HG03571 (cell line): Measurements from ENCODE around the gene ECE2.

Experiments
- ATAC-seq: cut with Tn5 transposase; IDR thresholded peaks from one replicate; pipeline ENCODE4 v1.9.1; 2021; ENCODE audit not compliant: unreplicated experiment

Gene ECE2

GRCh38 chr3:184308744-184309143, 32.9 kb downstream of the ECE2 start:
- ATAC-seq = no peak

DNA sequence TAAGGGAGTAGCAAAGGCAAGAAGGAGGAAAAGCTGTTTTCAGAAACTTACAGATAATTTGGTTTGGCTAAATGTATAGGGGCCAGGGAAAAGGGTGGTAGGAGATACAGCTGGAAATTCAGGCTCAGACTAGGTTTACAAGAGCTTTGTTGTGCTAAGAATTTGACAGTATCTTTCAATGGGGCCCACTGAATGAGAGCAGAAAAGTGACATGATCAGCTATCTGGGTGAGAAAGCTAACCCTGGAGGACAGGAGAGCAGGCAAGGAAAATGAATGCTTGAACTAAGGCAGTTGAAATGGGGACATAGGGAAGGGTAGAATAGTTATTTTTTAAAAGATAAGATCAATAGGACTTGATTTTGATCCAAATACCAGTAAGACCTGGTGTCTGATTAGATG, 35.8 kb downstream of the ECE2 start:
- no peak for ATAC-seq

- peak; percentile 77 for ATAC-seq
Observed at GRCh38 chr3:184314363-184314699, 38.5 kb downstream of the ECE2 start, which contains the start of gene EIF4G1. EIF4G1 (plus strand) TSS chr3:184314606; CDS start chr3:184315797, 1,191 bp downstream.

DNA sequence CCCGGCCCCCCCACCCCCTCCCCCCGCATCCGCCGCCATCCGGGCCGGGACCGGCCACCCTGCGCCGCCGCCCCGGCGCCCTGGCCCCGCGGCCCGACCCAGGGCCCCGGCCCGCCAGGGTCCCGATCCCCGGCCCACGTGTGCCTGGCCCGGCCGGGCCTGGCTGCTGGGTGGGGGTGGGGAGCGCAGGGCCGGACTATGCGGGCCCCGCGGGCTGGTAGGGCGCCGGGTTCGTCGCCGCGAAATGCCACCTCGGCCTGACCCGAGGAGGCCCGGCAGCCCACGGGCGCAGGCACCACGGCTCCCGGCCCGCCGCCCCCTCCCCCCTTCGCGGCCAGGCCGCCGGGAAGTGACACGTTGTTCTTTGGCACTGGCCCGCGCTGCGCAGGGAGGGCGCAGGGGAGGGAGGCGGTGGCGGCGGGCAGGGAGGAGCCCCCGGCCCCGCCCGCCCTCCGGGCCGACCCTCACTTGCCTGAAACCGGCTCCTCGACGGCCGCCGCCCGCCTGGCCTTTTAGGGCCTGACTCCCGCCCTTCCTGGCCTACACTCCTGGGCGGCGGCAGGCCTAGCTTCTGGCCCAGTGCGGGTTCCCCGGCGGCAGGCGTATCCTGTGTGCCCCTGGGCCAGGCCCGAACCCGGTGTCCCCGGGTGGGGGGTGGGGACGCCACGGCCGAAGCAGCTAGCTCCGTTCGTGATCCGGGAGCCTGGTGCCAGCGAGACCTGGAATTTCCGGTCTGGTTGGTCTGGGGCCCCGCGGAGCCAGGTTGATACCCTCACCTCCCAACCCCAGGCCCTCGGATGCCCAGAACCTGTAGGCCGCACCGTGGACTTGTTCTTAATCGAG, 39.1 kb downstream of the ECE2 start:
- ATAC-seq = peak; percentile 26

- ATAC-seq = no peak
Observed at GRCh38 chr3:184315543-184315867, 39.7 kb downstream of the ECE2 start.

- ATAC-seq = no peak
Observed at GRCh38 chr3:184315871-184316661, 40.2 kb downstream of the ECE2 start.

- no peak for ATAC-seq
Observed at GRCh38 chr3:184316792-184317191, 41.0 kb downstream of the ECE2 start.

DNA sequence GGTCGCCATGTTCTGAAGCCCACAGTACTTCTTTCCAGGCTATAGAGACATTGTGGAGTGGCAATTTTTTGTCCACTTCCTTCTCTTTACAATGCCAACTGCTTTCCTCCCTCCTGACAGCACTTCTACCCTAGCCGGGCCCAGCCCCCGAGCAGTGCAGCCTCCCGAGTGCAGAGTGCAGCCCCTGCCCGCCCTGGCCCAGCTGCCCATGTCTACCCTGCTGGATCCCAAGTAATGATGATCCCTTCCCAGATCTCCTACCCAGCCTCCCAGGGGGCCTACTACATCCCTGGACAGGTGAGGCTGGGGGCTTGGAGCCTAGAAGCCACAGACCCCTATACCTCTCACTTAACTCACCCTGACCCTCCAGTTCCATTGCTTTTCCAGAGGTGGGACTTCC, 41.4 kb downstream of the ECE2 start:
- ATAC-seq = no peak

DNA sequence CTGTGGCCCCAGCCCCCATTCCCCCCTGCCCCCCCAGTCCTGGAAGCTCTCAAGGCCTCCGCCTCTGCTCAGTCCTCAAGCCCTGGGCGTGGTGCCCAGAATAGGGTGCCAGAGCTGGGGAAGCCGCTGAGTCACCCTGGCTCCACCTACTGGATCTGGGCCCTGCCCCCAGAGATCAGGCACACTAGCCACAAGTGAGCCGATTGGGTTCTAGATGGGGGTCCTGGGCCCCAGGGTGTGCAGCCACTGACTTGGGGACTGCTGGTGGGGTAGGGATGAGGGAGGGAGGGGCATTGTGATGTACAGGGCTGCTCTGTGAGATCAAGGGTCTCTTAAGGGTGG, 44.3 kb downstream of the ECE2 start:
- ATAC-seq = no peak

- no peak for ATAC-seq
Observed at GRCh38 chr3:184321666-184322065, 45.8 kb downstream of the ECE2 start.

DNA sequence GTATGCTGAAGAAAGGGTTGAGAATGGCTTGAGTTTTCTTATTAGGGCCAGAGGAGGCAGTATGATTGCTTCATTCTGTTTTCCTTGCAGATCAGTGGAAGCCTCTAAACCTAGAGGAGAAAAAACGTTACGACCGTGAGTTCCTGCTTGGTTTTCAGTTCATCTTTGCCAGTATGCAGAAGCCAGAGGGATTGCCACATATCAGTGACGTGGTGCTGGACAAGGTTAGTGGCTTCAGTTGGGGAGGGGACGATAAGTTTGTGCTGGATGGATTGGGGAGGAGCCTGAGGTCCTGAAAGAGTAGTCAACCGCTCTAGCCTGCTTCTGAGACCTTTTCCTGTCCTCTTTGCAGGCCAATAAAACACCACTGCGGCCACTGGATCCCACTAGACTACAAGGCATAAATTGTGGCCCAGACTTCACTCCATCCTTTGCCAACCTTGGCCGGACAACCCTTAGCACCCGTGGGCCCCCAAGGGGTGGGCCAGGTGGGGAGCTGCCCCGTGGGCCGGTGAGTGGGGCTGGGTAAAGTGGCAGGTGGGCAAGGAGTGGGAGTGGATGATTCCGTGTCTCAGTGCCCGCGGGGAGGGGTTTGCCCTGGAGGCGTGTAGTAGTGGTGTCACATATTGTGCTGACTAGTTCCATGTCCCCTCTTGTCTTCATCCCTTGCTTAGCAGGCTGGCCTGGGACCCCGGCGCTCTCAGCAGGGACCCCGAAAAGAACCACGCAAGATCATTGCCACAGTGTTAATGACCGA, 47.1 kb downstream of the ECE2 start:
- ATAC-seq = no peak

- ATAC-seq = no peak
Observed at GRCh38 chr3:184323696-184324095, 47.9 kb downstream of the ECE2 start.

DNA sequence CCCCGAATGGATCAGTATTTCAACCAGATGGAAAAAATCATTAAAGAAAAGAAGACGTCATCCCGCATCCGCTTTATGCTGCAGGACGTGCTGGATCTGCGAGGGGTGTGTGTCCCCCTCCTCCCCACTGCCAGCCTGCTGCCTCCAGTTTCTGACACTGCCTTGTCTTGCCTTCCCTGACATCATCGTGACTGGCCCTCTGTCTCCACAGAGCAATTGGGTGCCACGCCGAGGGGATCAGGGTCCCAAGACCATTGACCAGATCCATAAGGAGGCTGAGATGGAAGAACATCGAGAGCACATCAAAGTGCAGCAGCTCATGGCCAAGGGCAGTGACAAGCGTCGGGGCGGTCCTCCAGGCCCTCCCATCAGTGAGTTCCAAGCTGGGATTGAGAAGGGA, 49.4 kb downstream of the ECE2 start:
- no peak for ATAC-seq

- no peak for ATAC-seq
Observed at GRCh38 chr3:184325715-184326369, 50.0 kb downstream of the ECE2 start.

GRCh38 chr3:184327171-184327570, 51.3 kb downstream of the ECE2 start:
- no peak for ATAC-seq

GRCh38 chr3:184328516-184328915, 52.7 kb downstream of the ECE2 start:
- no peak for ATAC-seq

DNA sequence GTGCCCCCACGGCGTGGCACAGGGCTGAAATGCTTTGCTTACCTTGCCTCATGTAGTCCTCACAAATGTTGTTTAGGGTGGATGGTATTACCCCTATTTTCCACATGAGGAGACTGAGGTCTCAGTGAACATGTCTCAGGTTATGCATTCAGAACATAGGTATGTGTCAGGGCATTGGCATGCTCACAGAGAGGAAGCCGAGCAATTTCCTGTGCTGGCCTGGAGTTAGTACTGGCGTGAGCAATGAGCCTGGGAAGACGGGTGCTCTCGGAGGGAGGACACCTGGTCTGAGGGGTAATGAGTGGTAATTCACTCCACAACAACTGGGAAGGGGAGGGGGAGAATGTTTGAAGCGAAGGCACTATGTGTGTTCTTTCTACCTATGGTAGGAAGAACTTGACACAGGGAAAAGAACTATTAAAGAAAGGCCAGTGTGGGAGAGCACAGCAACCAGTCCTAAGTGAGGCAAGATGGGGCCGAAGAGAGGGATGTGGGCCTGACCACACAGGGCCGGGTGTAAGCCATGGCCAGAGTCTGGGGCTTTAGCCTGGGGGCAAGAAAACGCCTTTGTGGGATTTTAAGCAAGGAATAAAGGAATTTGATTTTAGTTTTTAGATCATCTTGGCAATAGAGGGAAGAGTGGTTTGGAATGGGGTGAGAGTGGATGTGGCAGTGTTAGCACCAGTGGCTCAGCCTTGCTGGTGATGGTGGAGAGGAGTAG, 56.7 kb downstream of the ECE2 start:
- ATAC-seq = no peak

DNA sequence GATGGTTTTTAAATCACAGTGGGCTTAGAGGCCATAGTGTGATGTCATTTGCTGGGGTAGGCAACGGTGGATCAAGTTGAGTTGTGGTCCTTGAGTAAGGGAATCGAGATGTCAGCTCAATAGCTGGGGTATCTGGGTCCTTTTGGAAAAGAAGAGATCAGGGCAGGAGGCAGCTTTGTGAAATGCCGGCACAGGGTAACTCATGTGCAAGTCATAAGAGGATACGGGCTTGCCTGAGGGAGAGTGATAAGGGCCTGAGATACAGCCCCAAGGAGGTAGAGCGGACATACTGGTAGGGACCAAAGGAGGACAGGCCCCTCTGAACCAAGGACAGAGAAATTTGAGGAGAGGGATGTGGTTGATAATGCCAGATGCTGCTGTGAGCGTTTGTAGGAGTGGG, 57.4 kb downstream of the ECE2 start:
- ATAC-seq = no peak

DNA sequence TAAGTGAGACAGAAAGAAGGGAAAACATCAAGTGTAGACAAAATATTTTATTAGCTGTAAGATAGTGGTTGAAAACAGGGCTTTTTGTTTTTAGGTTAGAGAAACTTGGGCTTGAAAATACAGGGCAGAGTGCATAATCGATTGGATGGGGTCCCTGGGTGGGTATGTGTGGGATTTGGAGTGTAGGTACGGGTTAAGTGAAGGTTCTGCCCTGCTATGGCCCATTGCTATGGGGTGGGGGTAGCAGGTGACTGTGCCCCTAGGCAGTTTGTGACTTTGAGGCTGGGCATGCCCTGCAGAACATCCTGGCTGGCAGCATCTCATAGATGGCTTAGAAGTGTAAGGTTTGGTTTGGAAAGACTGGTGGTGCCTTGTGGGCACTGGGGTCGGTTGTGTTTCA, 57.9 kb downstream of the ECE2 start:
- ATAC-seq = no peak

- ATAC-seq = no peak
Observed at GRCh38 chr3:184334470-184335158, 58.8 kb downstream of the ECE2 start.
